ENCODE results near the gene CCDC28A.
A peak's percentile ranks its signal among the peaks of the same experiment; 100 is the strongest.

Gene CCDC28A

DNA sequence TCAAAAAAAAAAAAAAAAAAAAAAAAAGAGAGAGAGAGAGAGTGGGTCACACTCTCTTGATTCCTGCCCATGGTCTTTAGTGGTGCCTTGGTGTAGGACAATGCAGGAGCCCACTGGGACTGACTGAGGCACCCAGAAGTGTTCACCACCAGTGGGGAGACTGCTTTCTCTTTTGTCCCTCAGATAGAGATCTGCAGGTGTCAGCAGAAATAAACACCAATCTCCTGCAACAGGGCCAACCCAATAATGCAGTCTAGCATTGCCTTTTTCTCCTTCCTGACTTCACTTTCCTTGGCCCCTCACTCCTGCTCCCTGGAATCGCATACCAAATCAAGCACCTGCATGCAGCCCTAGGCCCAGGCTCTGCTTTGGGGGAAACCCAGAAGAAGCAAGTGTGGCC is 39.0 kb upstream of the CCDC28A start:
- in situ Hi-C loops (cut with MboI; ENCODE audit: low pct_unique_long_range_greater_than_20kb, low sequenced_read_pairs, unreplicated experiment) = no loop called here
- TF ChIP-seq, protein P1, sequence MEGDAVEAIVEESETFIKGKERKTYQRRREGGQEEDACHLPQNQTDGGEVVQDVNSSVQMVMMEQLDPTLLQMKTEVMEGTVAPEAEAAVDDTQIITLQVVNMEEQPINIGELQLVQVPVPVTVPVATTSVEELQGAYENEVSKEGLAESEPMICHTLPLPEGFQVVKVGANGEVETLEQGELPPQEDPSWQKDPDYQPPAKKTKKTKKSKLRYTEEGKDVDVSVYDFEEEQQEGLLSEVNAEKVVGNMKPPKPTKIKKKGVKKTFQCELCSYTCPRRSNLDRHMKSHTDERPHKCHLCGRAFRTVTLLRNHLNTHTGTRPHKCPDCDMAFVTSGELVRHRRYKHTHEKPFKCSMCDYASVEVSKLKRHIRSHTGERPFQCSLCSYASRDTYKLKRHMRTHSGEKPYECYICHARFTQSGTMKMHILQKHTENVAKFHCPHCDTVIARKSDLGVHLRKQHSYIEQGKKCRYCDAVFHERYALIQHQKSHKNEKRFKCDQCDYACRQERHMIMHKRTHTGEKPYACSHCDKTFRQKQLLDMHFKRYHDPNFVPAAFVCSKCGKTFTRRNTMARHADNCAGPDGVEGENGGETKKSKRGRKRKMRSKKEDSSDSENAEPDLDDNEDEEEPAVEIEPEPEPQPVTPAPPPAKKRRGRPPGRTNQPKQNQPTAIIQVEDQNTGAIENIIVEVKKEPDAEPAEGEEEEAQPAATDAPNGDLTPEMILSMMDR (IDR thresholded peaks at IDR 0.05; ENCODE audit: extremely low read depth, insufficient read depth, missing control alignments) = no peak
- DNase-seq (ENCODE audit: low spot score) = no peak

DNA sequence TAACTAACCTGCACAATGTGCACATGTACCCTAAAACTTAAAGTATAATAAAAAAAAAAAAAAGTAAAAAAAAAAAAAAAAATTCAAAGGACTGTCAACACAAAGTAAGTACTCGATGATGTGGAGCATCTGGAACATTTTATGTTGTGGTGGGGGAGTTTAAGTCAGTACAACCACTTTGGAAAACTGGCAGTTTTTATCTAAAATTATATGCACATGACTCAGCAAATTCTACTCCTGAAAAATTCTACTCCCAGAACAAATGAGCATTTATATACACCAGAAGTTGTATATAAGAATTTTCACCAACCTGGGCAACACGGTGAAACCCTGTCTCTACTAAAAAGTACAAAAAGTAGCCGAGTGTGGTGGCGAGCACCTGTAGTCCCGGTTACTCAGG is 36.9 kb upstream of the CCDC28A start:
- in situ Hi-C loops (cut with MboI; ENCODE audit: low pct_unique_long_range_greater_than_20kb, low sequenced_read_pairs, unreplicated experiment) = no loop called here
- TF ChIP-seq, protein P1 (IDR thresholded peaks at IDR 0.05; ENCODE audit: extremely low read depth, insufficient read depth, missing control alignments) = no peak
- DNase-seq (ENCODE audit: low spot score) = no peak

DNA sequence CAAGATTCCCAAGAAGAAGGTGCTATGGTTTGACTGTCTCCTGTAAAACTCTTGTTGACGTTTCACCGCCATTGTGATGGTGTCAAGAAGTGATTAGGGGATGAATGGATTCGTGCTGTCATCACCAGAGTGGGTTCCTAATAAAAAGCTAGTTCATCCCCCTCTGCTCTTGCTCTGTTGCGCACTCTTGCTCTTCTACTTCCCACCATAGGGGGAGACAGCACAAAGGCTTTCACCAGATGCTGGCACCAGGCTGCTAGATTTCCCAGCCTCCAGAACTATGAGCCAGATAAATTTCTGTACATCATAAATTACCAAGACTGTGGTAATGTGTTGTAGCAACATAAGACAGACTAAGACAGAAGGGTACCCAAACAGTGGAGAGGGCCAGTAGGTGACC is 21.6 kb upstream of the CCDC28A start:
- no peak for DNase-seq (ENCODE audit: low spot score)
- in situ Hi-C loops (cut with MboI; ENCODE audit: low pct_unique_long_range_greater_than_20kb, low sequenced_read_pairs, unreplicated experiment) = loop anchor here (25.0 kb wide), 1 partner anchor 340 kb away; the partner anchor contains the start of gene HEBP2

DNA sequence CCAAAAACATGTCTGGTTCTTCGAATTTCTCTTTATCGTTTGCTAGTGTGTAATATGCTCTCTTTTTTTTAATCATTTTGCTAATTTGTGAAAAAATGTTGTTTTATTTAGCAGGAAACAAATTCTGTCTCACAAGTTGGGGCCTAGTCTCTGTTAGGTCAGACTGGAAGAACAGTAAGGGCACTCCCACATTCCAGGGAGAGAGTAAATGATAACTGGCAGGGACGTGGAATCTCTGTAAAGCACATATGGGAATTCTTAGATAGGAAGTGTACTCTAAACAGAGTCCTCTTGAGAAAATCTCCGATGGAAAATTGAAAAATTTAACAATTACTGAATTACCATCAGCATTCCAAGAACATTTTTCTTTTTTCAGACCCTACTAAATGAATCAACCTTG is 16.4 kb upstream of the CCDC28A start:
- TF ChIP-seq, protein P1 (IDR thresholded peaks at IDR 0.05; ENCODE audit: extremely low read depth, insufficient read depth, missing control alignments) = no peak
- no peak for DNase-seq (ENCODE audit: low spot score)
- in situ Hi-C loops (cut with MboI; ENCODE audit: low pct_unique_long_range_greater_than_20kb, low sequenced_read_pairs, unreplicated experiment) = loop anchor here (25.0 kb wide), 1 partner anchor 345 kb away; the partner anchor contains the start of gene HEBP2

More for the DNA sequence above, 21.6 kb upstream of the CCDC28A start:
- TF ChIP-seq, protein P1 (IDR thresholded peaks at IDR 0.05; ENCODE audit: extremely low read depth, insufficient read depth, missing control alignments) = no peak

DNA sequence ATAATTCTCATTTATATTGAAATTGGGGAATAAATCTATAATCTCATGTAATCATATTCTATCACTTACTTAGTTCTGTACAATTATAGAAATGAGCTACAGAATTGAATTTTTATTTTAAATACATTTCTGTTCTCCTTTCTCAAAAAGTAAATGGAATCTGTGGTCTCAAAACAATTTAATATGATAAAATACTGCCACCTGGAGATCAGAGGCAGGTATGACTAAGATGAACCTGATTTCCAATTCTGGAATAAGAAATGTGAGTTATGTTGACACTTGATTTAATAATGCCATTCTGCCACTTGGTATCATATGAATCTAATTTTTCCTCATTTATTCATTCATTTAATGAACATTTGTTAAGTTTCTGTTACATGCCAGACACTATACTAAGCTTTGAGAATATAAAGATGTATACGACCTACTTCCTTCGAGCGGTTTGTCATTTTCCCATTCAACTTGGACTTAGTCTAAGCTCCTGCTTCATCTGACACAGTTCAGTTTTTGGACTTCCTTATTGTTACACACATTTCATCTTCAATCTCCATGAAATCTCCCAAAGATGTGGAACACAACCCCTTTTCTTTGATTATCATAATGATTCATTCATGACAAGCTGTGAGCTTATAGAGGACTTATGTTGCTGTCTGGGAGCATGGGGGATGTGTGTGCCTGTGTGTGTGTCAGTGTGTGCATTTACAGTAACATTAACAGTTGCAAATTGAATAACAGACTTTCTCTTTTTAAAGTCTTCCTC is 7.5 kb upstream of the CCDC28A start:
- DNase-seq (ENCODE audit: low spot score) = peak; percentile 46
- in situ Hi-C loops (cut with MboI; ENCODE audit: low pct_unique_long_range_greater_than_20kb, low sequenced_read_pairs, unreplicated experiment) = loop anchor here (25.0 kb wide), 1 partner anchor 354 kb away; the partner anchor contains the start of gene HEBP2
- TF ChIP-seq, protein P1 (IDR thresholded peaks at IDR 0.05; ENCODE audit: extremely low read depth, insufficient read depth, missing control alignments) = peak; percentile 63

DNA sequence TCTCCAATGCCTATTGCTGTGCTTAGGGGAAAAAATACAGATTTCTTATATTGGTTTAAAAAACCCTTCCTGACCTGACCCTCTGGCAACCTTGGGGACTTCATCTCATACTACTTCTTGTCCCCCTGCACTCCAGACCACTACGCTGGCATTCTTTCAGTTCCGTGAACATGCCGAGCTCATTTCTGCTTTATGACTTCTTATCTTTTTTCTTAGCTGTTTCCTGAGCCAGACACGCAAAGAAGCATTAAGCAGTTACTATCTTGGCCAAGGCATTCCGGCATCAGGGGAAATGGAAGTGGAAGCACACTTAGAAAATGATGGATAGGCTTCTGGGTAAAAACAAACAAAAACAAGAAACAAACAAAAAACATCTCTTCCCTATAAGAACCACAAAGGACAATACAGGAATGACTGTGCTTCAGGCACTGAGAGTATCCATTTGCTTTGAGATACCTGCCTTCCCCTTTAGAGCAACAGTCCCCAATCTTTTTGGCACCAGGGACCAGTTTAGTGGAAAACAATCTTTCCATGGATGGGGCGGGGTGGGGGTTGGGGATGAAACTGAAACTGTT is 4.4 kb upstream of the CCDC28A start:
- no peak for DNase-seq (ENCODE audit: low spot score)
- TF ChIP-seq, protein P1 (IDR thresholded peaks at IDR 0.05; ENCODE audit: extremely low read depth, insufficient read depth, missing control alignments) = no peak
- in situ Hi-C loops (cut with MboI; ENCODE audit: low pct_unique_long_range_greater_than_20kb, low sequenced_read_pairs, unreplicated experiment) = loop anchor here (25.0 kb wide), 1 partner anchor 357 kb away; the partner anchor contains the start of gene HEBP2

All from GM13977 (cell line).